ENCODE data around the gene TMPRSS13.
"Not testable (repeated sequence)": the region's sequence is repeated elsewhere in the genome, so short reads cannot be mapped to it uniquely, and the experiment has no call there.

The TMPRSS13 gene

GRCh38 chr11:117950301-117950700, 21.1 kb upstream of the TMPRSS13 start:
- DNase-seq: peak; percentile 51

GRCh38 chr11:117949062-117949461, 19.9 kb upstream of the TMPRSS13 start:
- no peak for DNase-seq

DNA sequence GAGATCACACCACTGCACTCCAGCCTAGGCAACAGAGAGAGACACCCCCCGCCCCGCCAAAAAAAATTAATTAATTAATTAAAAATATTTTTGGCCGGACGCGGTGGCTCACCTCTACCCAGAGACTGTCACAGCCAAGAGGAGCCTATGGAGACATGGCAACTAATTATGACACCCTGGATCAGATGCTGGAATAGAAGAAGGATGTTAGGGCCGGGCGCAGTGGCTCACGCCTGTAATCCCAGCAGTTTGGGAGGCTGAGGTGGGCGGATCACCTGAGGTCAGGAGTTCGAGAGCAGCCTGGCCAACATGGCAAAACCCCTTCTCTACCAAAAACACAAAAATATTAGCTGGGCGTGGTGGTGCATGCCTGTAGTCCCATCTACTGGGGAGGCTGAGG, 19.3 kb upstream of the TMPRSS13 start:
- DNase-seq: not testable (repeated sequence)

DNA sequence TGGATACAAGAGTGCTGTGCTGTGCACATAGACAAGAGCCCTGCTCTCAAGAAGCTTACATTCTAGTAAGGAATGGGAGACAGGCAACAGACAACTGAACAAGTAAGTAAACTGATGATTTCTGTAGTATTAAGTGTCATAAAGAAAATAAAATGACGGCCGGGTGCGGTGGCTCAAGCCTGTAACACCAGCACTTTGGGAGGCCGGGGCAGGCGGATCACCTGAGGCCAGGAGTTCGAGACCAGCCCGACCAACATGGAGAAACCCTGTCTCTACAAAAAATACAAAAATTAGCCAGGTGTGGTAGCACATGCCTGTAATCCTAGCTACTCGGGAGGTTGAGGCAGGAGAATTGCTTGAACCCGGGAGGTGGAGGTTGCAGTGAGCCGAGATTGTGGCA, 18.5 kb upstream of the TMPRSS13 start:
- DNase-seq: not testable (repeated sequence)

GRCh38 chr11:117946842-117947526, 17.8 kb upstream of the TMPRSS13 start:
- peak; percentile 83 for DNase-seq

GRCh38 chr11:117946156-117946841, 17.1 kb upstream of the TMPRSS13 start:
- no peak for DNase-seq

DNA sequence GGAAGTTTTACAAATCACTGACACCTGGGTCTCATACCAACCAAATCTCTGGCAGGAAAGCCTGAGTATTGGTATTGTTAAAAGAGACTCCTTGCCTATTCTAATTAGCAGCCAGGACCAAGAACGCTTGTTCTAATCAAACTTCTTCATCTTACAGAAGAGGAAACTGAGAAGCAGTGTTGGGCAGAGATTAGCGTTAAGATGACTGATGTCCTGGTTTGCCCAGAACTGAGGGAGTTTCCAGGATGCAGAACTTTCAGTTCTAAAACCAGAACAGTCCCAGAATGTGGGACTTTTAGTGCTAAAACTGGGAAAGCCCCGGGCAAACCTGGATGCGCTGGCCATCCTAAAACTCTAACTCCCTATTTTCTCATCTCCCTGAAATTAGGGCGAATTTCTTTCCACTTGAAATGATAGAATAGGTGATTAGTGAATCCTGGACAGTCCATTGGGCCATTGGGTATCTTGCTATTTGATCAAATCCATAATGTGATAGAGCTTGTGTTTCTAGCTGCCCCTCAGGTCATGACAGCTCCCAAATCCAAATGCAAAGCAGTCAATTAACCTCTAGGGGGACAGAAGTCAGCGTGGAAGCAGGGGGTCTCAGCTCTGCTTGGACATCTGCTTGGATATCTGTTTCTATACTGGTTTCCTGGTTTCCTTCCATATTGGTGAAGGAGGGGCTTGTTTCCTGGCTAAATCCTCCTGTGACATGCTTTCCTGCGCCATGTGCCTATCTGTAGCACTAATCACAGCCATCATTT, 16.0 kb upstream of the TMPRSS13 start:
- no peak for DNase-seq

- DNase-seq: no peak
Observed at GRCh38 chr11:117944554-117944953, 15.4 kb upstream of the TMPRSS13 start.

DNA sequence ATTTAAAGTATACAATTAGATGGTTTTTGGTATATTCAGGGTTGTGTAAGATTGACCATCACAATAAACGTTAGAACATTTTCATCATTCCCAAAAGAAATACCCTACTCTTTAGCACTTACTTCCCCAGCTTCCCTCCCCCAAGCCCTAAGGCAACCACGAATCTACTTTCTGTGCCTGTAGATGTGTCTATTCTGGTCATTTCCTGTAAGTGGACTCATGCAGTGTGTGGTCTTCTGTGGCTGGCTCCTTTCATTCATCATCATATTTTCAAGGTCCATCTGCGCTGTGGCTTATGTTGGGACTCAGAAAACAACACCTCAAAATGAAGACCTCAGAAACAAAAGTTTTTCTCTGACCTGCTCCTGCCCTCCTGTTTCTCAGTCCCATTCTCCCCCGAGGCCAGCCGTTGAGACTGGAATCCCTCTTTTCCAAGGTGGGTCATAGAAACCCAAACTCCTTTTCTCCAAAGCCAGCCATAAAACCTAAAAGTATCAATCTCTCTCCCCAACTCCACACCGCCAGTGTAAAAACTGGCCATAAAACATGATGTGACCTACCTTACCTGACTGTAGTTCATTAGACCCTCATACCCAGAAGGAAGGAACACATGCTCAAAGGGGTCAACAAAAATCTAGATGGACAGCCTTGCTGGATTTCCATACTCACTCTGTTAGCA, 12.9 kb upstream of the TMPRSS13 start:
- DNase-seq: no peak

DNA sequence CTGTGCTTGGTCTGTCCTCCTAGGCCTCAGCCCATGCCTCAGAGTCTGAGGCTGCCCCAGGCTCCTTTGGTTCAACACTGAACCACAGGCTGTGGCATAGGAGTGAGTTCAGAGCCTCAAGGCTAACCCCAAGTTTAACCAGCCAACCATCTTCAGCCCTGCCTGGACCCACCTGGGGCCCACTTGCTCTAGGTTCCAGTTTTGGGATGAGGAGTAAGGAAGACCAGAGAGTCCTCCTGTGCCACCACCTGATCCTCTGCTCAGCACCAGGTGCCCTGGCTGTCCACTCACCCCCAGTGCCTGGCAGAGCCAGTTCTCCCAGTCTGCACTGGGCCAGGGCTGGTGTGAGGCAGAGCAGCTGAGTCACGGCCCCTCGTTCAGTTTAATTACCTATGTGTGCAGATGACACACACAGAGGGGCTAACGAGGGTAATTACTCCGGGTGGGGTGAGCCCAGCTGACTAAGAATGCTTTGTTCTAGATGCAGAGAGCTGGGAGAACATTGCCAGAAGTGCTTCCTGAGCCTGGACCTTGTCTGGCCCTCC, 12.0 kb upstream of the TMPRSS13 start:
- no peak for DNase-seq

DNA sequence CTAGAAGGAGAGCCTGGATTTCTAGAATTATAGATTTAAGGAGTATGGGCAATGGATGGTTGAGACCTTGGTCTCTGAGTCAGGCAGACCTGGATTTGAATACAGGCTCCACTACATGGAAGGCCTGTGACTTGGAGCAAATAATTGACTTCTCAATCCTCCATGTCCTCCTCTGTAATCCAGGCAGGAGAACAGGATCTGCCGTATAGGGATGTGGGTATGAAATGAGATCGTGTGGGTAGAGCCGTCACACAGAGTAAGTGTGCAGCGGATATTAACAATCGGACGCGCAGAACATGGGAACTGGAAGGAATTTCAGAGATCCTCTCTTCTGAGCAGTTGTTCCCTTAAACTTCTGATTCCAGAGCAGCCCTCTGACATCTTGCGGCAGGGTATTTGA, 11.5 kb upstream of the TMPRSS13 start:
- no peak for DNase-seq

- no peak for DNase-seq
Observed at GRCh38 chr11:117936973-117937372, 7.8 kb upstream of the TMPRSS13 start.

GRCh38 chr11:117934526-117935307, 5.5 kb upstream of the TMPRSS13 start:
- DNase-seq: no peak

DNA sequence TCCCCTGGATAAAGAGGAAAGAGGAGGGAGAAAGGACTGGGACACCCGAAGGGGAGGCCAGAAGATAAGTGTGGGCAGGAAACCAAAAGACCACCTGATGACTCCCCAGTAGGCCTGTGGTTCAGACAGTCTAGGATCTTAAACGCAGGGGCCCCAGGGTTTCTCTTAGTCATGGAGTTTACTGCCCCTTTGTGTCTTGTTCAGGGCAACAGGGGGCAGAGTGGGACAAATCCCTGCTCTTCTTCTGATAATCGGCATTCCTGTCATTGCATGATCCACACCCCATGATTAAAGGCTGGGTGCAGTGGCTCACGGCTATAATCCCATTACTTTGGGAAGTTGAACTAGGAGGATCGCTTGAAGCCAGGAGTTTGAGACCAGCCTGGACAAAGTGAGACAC, 4.7 kb upstream of the TMPRSS13 start:
- no peak for DNase-seq

DNA sequence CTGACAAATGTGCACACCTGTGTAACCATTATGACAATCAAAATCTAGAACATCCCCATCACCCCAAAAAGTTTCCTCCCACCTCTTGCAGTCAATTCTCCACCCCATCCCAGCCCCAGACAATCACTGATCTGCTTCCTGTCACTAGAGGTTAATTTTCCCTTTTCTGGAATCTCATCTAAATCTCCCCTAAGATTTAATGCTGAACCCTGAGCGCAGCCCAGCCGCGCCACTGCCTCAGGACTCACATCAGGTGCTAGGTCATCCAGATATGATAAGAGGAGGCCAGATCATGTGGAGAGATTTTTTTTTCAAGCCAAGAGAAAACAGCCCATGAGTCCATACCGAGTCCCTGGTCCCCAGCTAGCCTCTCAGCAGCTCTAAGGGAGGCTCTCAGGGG, 4.3 kb upstream of the TMPRSS13 start:
- no peak for DNase-seq

DNA sequence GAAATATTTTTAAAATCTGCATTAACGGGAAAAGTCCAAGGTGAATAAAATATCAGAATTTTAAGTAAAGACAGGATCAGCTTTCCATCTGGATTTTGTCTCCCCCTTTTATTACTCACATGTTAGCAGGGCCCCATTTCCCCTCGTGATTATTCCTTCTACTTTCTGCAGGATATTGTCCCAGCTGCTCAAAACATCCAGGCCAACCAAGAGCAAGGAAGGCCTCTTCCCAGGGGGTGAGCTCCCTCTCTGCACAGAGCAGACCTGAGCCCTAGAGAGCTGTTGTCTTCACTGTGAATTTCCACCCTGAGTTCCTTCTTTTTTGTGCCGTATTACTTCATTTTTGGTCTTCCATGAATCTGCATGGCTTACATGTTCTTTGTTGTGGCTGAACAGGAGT, 3.7 kb upstream of the TMPRSS13 start:
- no peak for DNase-seq

- no peak for DNase-seq
Observed at GRCh38 chr11:117932426-117932825, 3.2 kb upstream of the TMPRSS13 start.

GRCh38 chr11:117931971-117932370, 2.8 kb upstream of the TMPRSS13 start:
- no peak for DNase-seq

GRCh38 chr11:117931331-117931950, 2.2 kb upstream of the TMPRSS13 start:
- DNase-seq: no peak

DNA sequence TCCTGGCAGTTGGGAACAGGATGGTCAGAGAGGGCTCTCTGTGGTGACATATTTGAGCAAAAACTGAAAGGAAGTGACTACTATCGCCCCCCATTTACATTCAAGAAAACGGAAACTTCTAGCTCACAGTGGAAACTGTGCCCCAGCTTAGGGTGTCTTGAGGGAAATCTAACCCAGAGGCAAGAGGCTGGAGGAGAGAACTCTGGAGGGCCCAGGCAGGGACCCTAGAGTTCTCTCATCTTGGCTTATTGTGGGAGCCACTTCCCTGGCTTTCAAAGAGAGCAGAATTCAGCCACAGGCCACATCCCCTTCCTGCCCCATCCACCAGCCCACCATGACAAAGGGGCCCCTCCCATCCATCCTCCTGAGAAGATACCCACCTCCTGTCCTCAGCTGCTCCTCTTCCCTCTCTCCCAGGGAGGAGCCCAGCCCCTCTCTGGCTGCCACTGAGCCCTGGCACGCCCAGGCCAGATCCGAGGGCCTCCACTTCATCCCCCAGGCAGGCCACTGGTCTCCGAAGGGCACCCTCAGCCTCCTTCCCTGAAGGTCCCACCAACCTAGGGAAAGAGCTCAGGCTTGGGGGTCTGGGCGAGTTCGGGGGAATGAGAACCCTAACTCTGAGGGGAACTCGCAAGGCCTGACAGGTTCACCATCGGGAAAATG, 1.6 kb upstream of the TMPRSS13 start:
- DNase-seq: peak; percentile 54

- DNase-seq: no peak
Observed at GRCh38 chr11:117929916-117930570, 841 bp upstream of the TMPRSS13 start.
